ENCODE measurements around the gene FETUB.

The FETUB gene

GRCh38 chr3:186600896-186601295 is 39.3 kb upstream of the FETUB start:
- Histone ChIP-seq H3K4me3 (ENCODE audit: low read depth in 1 of 2, low read length in 2 of 2) (no peak overlapping the region), H3K9me3 (ENCODE audit: insufficient read depth, low read length, severe bottlenecking) (no peaks in the 10 kb centered on the region), H3K36me3 (ENCODE audit: insufficient read depth, low read length) (no peaks in the 10 kb centered on the region), H3K27me3 (ENCODE audit: insufficient read depth, low read length, poor library complexity) (no peaks in the 10 kb centered on the region), H3K79me2 (ENCODE audit: insufficient read depth, low read length) (no peaks in the 10 kb centered on the region), H2AFZ (ENCODE audit: low read depth, low read length) (no peak overlapping the region), H3K4me2 (ENCODE audit: insufficient read depth, low read length) (no peak overlapping the region), H3K27ac (ENCODE audit: low read length) (no peak overlapping the region), H3K4me1 (ENCODE audit: insufficient read depth, low read length) (no peaks in the 10 kb centered on the region), H3K9ac (ENCODE audit: low read depth, low read length) (no peak overlapping the region), H4K20me1 (ENCODE audit: insufficient read depth, low read length) (no peaks in the 10 kb centered on the region)
- no peak for ATAC-seq (ENCODE audit: insufficient read depth, low read depth)
- TF ChIP-seq EZH2 (IDR thresholded peaks at IDR 0.05; ENCODE audit: borderline replicate concordance, low read depth, low read length, severe bottlenecking) (no peak), CTCF (IDR thresholded peaks at IDR 0.05; ENCODE audit: borderline replicate concordance, extremely low read depth, low read length, poor library complexity, severe bottlenecking) (no peak)
- no peak for DNase-seq

DNA sequence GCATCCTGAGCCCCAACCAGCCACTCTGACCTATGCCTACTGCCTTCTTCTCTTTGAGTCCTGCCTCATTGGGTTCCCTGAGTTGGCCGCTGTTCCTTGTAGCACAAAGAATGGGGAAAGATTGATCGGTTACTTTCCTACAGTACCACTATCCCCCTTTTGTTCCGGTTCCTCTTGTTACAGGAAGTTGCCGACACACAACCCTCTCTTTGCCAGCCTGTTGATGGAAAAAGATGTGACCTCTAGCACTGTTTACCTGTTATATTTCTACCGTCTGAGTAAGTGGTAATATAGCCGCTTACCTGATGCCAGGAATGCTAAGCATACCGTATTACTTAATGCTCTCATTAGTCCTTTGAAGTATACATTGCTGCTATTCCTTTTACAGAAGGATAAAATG is 37.0 kb upstream of the FETUB start:
- Histone ChIP-seq H3K27ac (ENCODE audit: low read length) (no peak overlapping the region), H3K79me2 (ENCODE audit: insufficient read depth, low read length) (no peaks in the 10 kb centered on the region), H3K9me3 (ENCODE audit: insufficient read depth, low read length, severe bottlenecking) (no peaks in the 10 kb centered on the region), H2AFZ (ENCODE audit: low read depth, low read length) (no peak overlapping the region), H3K4me1 (ENCODE audit: insufficient read depth, low read length) (no peaks in the 10 kb centered on the region), H3K27me3 (ENCODE audit: insufficient read depth, low read length, poor library complexity) (no peaks in the 10 kb centered on the region), H3K4me3 (ENCODE audit: low read depth in 1 of 2, low read length in 2 of 2) (no peak overlapping the region), H3K36me3 (ENCODE audit: insufficient read depth, low read length) (no peaks in the 10 kb centered on the region), H3K4me2 (ENCODE audit: insufficient read depth, low read length) (no peak overlapping the region), H3K9ac (ENCODE audit: low read depth, low read length) (no peak overlapping the region), H4K20me1 (ENCODE audit: insufficient read depth, low read length) (no peaks in the 10 kb centered on the region)
- TF ChIP-seq EZH2 (IDR thresholded peaks at IDR 0.05; ENCODE audit: borderline replicate concordance, low read depth, low read length, severe bottlenecking): no peak
- TF ChIP-seq CTCF (IDR thresholded peaks at IDR 0.05; ENCODE audit: borderline replicate concordance, extremely low read depth, low read length, poor library complexity, severe bottlenecking): no peak
- DNase-seq: no peak
- no peak for ATAC-seq (ENCODE audit: insufficient read depth, low read depth)

DNA sequence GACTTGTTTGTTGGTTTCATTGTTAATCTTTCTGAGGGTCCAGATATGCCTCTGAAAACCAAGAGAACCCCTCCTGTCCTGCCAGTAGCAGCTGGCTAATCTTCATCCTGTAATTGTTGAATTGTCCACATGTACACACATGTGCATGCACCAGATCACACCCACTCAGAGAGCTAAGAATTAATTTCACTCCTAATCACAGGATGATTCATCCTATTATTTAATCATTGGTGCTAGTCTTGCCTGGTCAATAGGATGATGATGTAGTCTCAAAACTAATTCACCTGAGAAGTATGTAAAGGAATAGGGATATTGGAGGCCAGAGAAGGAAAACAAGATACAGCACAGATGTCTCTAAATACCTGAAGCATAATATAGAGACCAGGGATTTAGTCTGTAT is 35.1 kb upstream of the FETUB start:
- no peaks in the 10 kb centered on the region for H3K79me2 ChIP-seq (ENCODE audit: insufficient read depth, low read length)
- H3K27me3 ChIP-seq (ENCODE audit: insufficient read depth, low read length, poor library complexity): peaks cover 3% of the 10 kb centered on the region
- no peak overlapping the region for H2AFZ ChIP-seq (ENCODE audit: low read depth, low read length)
- DNase-seq: no peak
- H4K20me1 ChIP-seq (ENCODE audit: insufficient read depth, low read length): no peaks in the 10 kb centered on the region
- H3K27ac ChIP-seq (ENCODE audit: low read length): no peak overlapping the region
- no peak for ATAC-seq (ENCODE audit: insufficient read depth, low read depth)
- TF ChIP-seq EZH2 (IDR thresholded peaks at IDR 0.05; ENCODE audit: borderline replicate concordance, low read depth, low read length, severe bottlenecking) (no peak), CTCF (IDR thresholded peaks at IDR 0.05; ENCODE audit: borderline replicate concordance, extremely low read depth, low read length, poor library complexity, severe bottlenecking) (no peak)
- no peaks in the 10 kb centered on the region for H3K9me3 ChIP-seq (ENCODE audit: insufficient read depth, low read length, severe bottlenecking)
- H3K4me1 ChIP-seq (ENCODE audit: insufficient read depth, low read length): no peaks in the 10 kb centered on the region
- H3K4me3 ChIP-seq (ENCODE audit: low read depth in 1 of 2, low read length in 2 of 2): no peak overlapping the region
- H3K4me2 ChIP-seq (ENCODE audit: insufficient read depth, low read length): no peak overlapping the region
- H3K36me3 ChIP-seq (ENCODE audit: insufficient read depth, low read length): no peaks in the 10 kb centered on the region
- no peak overlapping the region for H3K9ac ChIP-seq (ENCODE audit: low read depth, low read length)

Measured in DND-41 (cell line).